Stimulated activated CD4-positive, alpha-beta T cell treated with anti-CD3 and anti-CD28 coated beads, Interleukin-12 subunit alpha, Interleukin-12 subunit beta, amount 100 ng/mL, for 48 hours (primary cell): ENCODE data around the gene PDE3A.

Source experiments
- DNase-seq, 3 donors: peaks; one replicate each; pipeline ENCODE4 v3.0.0-alpha.2; 2020; ENCODE audit warnings: low read depth in 2 of 3, low spot score in 1 of 3

Gene PDE3A

DNA sequence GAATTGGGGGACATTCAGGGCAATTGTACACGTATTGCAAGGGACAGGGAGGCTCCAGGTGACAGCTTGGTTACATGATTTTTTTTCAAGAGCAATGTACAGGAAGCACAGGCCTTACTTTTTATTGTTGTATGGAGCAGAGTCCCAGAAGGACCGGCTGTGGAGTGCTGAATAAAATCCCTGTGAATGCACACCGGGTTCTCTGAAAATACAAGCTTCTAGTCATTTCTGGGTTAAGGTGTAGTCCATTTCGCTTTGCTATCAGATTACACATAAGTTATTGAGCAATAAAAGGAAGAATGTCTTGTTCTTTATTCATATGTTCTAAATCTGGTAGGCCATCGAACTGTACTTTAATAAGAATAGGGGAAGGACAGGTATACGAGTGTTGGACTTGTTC lies 52.2 kb downstream of the PDE3A start:
- DNase-seq = no peak

GRCh38 chr12:20421421-20421820 lies 53.1 kb downstream of the PDE3A start:
- no peak for DNase-seq

GRCh38 chr12:20423557-20423956 lies 55.2 kb downstream of the PDE3A start:
- DNase-seq = no peak

DNA sequence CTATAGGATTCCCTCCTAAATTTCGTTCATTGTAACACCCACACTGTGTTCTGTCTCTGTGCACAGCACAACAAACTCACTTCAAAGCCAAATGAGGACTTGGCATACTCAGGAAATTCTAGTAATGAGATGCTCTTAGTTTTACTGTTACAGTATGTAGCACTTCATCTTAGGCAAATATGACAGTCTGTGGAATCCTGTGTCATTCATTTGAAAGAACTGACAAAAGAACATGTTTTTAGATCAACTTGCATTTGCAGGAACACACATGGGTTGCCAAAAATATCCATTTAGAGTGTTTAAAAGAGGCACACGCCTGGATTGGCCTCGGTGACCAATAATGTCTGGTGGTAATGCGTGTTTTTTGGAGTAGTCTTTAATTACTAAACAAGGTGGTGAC lies 56.5 kb downstream of the PDE3A start:
- no peak for DNase-seq

DNA sequence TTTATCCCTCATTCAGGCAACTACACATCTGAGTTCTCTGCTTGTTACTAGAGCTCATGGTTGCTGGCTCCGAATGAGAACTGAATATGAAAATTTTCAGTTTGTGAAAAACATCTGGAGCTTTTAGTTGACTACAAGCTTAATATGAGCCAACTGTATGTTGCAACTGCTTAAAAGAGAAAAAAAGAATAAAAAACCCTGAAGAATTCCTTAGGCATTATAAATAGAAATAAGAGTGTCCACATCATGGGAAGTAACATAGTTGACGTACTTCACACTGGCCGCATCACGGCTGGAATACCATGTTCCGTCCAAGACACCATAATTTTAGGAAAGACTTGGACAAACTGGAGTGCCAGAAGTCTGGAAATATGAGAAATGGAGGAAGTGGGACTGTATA lies 57.9 kb downstream of the PDE3A start:
- DNase-seq = no peak

DNA sequence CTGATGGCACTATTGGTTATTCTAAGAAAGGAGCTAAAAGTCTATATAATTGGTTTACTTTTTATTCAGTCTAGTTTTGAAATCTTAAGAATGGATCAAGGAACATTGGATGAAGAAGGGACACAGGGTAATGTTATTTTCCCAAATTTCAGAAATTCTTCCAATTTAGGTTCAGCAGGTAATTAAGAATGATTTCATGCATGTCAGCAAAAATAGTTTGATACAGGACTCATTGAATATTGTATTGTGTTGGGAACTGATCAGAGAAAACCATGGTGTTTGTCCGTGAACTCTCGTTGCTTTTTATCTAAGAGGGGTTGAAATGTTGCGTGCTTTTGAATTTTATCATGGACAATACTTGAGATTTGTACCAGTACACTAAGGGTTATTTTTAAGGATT lies 58.6 kb downstream of the PDE3A start:
- no peak for DNase-seq

- DNase-seq = no peak
Observed at GRCh38 chr12:20429852-20430251, 61.5 kb downstream of the PDE3A start.

DNA sequence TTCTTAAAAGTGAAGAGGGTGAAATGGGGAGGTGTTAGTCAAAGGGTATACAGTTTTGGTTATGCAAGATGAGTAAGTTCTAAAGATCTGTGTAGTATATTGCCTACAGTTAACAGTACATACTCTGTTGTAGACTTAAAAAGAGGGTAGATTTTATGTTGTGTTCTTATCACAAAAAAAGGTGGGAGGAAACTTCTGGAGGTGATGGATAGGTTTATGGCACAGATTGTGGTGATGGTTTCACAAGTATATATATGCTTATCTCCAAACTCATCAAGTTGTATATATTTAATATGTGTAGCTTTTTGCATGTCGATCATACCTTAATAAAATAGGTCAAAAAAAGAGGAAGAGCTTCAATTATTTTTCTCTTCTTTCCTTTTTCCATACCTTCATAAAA lies 64.0 kb downstream of the PDE3A start:
- DNase-seq = no peak

- DNase-seq = no peak
Observed at GRCh38 chr12:20434996-20435395, 66.7 kb downstream of the PDE3A start.

GRCh38 chr12:20436316-20436715 lies 68.0 kb downstream of the PDE3A start:
- DNase-seq = no peak

DNA sequence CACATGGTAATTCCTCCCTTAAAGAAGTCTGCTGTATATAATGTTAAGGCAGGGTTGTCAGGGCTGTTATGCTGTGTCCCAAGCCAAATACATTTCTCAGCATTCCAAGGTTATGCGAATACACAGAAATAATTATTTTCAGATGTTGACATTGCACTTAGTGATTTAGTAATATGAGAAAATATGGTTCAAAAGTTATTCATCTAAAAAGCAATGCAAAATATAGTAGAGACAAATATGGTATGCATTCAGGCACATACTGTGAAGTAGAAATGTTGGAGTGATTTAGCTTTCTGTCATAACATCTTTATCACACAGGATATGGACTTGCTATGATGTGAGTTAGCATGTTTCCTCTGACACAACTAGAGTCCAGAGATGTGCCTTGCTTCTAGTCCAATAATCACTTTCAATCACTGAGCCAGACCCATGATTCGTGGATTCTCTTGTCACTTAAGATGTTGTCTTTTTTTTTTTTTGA lies 70.0 kb downstream of the PDE3A start:
- DNase-seq = no peak

GRCh38 chr12:20439626-20440025 lies 71.3 kb downstream of the PDE3A start:
- no peak for DNase-seq

- DNase-seq = no peak
Observed at GRCh38 chr12:20440408-20440807, 72.1 kb downstream of the PDE3A start.

DNA sequence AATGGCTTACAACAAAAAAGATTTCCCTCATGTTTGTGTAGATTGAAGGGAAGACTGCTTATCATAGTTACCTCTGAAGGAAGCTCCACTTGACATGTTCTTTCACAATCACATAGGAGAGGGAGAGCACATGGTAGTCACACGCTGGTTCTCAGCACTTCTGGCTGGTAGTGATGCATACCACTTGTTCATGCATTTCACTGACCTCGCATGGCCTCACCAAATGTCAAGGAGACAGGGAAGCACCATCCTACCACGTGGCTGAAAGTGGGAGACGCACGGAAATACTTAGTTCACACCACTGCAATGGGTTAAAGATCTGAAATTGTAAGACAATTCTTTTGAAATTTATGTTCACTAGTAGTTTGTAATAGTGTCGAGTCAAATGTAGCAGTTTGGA lies 74.0 kb downstream of the PDE3A start:
- no peak for DNase-seq

DNA sequence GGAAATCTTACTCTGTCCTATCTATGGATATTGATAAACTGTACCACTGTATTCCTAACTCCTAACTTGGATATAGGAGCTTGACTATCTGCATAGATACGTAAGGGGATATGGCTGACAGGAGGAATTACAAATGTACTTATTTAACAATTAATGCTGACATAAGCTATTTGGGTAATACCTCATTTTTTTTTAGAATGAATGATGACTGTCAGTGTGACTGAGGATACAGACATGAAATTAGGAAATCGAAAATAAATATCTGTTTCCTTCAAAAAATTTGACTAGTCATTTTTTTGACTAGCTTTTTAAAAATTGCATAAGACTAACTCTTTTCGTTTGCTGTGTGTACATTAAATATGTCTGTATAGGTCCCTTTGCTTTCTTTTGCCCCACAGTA lies 74.9 kb downstream of the PDE3A start:
- no peak for DNase-seq

DNA sequence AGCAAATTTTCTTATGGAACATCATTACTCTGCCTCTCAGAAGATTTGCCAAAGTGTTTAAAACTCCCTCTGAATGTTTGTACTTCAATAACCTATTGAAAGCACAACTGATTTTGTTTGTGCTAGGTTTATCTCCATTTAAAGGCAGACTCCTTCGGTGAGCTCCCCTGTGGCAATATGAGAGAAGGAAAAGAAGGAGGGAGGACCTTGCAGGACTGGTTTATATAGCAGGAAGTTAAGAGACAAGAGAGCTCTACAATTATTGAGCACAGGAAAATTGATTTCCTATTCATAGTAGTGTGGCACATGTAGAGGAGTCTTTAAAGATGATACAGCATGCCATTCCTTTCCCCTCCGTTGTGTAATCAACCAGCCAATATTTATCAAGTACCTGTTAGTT lies 75.5 kb downstream of the PDE3A start:
- DNase-seq = no peak

- no peak for DNase-seq
Observed at GRCh38 chr12:20444595-20445170, 76.3 kb downstream of the PDE3A start.

DNA sequence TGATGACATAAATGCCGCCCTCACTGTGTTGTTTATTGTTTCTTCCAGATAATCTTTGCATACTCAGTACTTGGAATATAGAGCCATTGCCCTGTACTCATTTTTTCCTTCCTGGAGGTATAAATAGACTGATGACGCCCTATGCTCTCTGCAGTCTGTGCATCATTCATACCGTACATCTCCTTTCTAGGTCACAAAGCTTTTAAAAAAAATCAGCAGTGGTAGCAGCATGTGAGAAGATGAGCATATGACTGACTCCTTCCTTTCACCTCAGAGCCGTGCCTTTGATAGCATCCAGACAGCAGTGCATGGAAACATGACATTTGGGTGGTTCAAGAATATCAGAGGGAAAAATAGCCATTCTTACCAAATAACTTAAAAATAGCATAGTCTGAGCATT lies 77.3 kb downstream of the PDE3A start:
- DNase-seq = no peak

DNA sequence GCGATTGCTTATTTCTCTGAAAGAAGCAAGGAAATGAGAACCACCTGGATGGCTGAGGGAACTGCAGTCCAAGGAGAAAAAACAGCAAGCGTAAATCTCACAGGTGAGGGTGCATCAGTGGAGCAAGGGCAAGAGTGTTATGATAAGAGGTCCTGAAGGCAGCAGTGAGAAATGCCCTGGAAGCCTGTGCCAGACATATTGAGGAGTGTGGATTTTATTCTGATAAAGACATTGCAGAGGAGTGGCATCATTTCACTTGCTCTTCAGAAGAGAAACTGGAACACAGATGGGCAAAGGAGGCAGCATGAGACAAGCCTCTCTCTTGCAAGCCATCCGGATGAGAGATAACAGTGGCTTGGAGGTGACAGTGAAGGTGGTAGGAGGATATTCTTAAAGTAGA lies 78.5 kb downstream of the PDE3A start:
- DNase-seq = no peak

GRCh38 chr12:20448781-20449180 lies 80.4 kb downstream of the PDE3A start:
- DNase-seq = no peak

GRCh38 chr12:20450591-20451180 lies 82.3 kb downstream of the PDE3A start:
- DNase-seq = no peak

- no peak for DNase-seq
Observed at GRCh38 chr12:20451761-20452160, 83.4 kb downstream of the PDE3A start.

- no peak for DNase-seq
Observed at GRCh38 chr12:20452496-20453010, 84.2 kb downstream of the PDE3A start.
